DOHH2 (cell line): ENCODE data around the gene GADD45A.

ENCODE experiments used
- EZH2phosphoT487 ChIP-seq: fragments of 200-600 bp; sonication (generic); IDR thresholded peaks from 2 replicates; pipeline ENCODE4 v1.6.1; 2017; ENCODE audit warnings: borderline replicate concordance, mild to moderate bottlenecking, antibody characterized with exemption, low read length, moderate library complexity, mixed read lengths
- TF ChIP-seq, protein P1 (sequence below): fragments of 200-600 bp; sonication (generic); IDR thresholded peaks from one replicate; pipeline ENCODE4 v1.5.1; 2014; ENCODE audit warnings: antibody characterized with exemption, mild to moderate bottlenecking, low read depth, low read length; ENCODE audit not compliant: poor library complexity, severe bottlenecking

DNA sequence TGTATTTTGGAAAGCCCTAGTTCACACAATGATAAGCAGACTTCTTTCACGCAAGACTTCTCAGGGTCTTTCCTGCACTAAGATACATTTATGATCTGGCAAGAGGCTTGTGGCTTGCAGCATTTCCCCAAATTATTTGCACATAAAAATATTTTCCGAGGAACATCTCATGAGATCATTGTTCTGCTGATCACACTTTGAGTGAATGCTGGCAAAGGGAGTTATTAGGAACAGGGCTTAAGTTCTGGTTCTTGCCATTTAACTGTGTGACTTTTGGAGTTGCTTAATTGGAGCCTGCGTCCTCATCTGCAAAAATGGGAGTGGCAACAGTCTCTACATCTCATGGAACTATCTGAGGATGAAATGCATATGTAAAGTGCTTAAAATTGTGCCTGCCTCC is 50.2 kb downstream of the GADD45A start:
- TF ChIP-seq, protein P1, sequence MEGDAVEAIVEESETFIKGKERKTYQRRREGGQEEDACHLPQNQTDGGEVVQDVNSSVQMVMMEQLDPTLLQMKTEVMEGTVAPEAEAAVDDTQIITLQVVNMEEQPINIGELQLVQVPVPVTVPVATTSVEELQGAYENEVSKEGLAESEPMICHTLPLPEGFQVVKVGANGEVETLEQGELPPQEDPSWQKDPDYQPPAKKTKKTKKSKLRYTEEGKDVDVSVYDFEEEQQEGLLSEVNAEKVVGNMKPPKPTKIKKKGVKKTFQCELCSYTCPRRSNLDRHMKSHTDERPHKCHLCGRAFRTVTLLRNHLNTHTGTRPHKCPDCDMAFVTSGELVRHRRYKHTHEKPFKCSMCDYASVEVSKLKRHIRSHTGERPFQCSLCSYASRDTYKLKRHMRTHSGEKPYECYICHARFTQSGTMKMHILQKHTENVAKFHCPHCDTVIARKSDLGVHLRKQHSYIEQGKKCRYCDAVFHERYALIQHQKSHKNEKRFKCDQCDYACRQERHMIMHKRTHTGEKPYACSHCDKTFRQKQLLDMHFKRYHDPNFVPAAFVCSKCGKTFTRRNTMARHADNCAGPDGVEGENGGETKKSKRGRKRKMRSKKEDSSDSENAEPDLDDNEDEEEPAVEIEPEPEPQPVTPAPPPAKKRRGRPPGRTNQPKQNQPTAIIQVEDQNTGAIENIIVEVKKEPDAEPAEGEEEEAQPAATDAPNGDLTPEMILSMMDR = no peak
- TF ChIP-seq EZH2phosphoT487 = no peak
